HEK293T (cell line): Measurements from ENCODE around the gene LRP11.

Experiments used
- CTCF ChIA-PET: fragments of 350-600 bp; formaldehyde crosslinking; extraction: SDS; loops from one replicate; lab custom pipeline; 2021; ENCODE audit warnings: antibody characterized with exemption, inconsistent platforms; lab: Yijun Ruan, JAX
- POLR2A ChIA-PET: fragments of 350-600 bp; formaldehyde crosslinking; extraction: SDS; loops from one replicate; lab custom pipeline; 2020; ENCODE audit warnings: antibody characterized with exemption, inconsistent platforms; lab: Yijun Ruan, JAX
- DNase-seq: peaks from one replicate; pipeline ENCODE4 v3.0.0; 2012; ENCODE audit warnings: mixed read lengths; ENCODE audit errors: extremely low spot score
- ARNT ChIP-seq: fragments of 450-650 bp; IDR thresholded peaks from 2 replicates; pipeline ENCODE4 v1.6.1; 2017; ENCODE audit warnings: mild to moderate bottlenecking
- BHLHE40 ChIP-seq: fragments of 450-650 bp; IDR thresholded peaks from 2 replicates; pipeline ENCODE4 v1.6.1; 2016; ENCODE audit warnings: mild to moderate bottlenecking, moderate library complexity, borderline replicate concordance
- CTBP1 ChIP-seq: fragments of 450-650 bp; IDR thresholded peaks from 2 replicates; pipeline ENCODE4 v1.6.1; 2016; ENCODE audit warnings: borderline replicate concordance
- ELF4 ChIP-seq: fragments of 450-650 bp; IDR thresholded peaks from 2 replicates; pipeline ENCODE4 v1.6.1; 2017; ENCODE audit warnings: antibody characterized with exemption
- FOXA1 ChIP-seq: fragments of 450-650 bp; IDR thresholded peaks from 2 replicates; pipeline ENCODE4 v1.6.1; 2016; ENCODE audit warnings: mild to moderate bottlenecking
- FOXK2 ChIP-seq: fragments of 450-650 bp; IDR thresholded peaks from 2 replicates; pipeline ENCODE4 v1.6.1; 2016; ENCODE audit warnings: mild to moderate bottlenecking
- FOXM1 ChIP-seq: fragments of 450-650 bp; IDR thresholded peaks from 2 replicates; pipeline ENCODE4 v1.6.1; 2017; ENCODE audit warnings: mild to moderate bottlenecking, borderline replicate concordance
- HDGF ChIP-seq: fragments of 450-650 bp; IDR thresholded peaks from 2 replicates; pipeline ENCODE4 v1.6.1; 2017; ENCODE audit warnings: antibody characterized with exemption, borderline replicate concordance
- L3MBTL2 ChIP-seq: fragments of 450-650 bp; conservative IDR thresholded peaks from 2 replicates; pipeline ENCODE4 v1.6.1; 2016; ENCODE audit warnings: mild to moderate bottlenecking
- LEF1 ChIP-seq: fragments of 450-650 bp; IDR thresholded peaks from 2 replicates; pipeline ENCODE4 v1.6.1; 2017; ENCODE audit warnings: mild to moderate bottlenecking, borderline replicate concordance
- NFRKB ChIP-seq: fragments of 450-650 bp; IDR thresholded peaks from 2 replicates; pipeline ENCODE4 v1.6.1; 2016; ENCODE audit warnings: mild to moderate bottlenecking, moderate library complexity
- SP1 ChIP-seq: fragments of 450-650 bp; IDR thresholded peaks from 2 replicates; pipeline ENCODE4 v1.6.1; 2017
- SUZ12 ChIP-seq: fragments of 450-650 bp; IDR thresholded peaks from 2 replicates; pipeline ENCODE4 v1.6.1; 2016; ENCODE audit warnings: mild to moderate bottlenecking
- TARDBP ChIP-seq: fragments of 450-650 bp; IDR thresholded peaks from 2 replicates; pipeline ENCODE4 v1.6.1; 2016
- ZNF384 ChIP-seq: fragments of 450-650 bp; IDR thresholded peaks from 2 replicates; pipeline ENCODE4 v1.6.1; 2016
- TF ChIP-seq, protein P1 (sequence below): fragments of 450-650 bp; IDR thresholded peaks from 2 replicates; pipeline ENCODE4 v1.6.1; 2016

LRP11 gene

DNA sequence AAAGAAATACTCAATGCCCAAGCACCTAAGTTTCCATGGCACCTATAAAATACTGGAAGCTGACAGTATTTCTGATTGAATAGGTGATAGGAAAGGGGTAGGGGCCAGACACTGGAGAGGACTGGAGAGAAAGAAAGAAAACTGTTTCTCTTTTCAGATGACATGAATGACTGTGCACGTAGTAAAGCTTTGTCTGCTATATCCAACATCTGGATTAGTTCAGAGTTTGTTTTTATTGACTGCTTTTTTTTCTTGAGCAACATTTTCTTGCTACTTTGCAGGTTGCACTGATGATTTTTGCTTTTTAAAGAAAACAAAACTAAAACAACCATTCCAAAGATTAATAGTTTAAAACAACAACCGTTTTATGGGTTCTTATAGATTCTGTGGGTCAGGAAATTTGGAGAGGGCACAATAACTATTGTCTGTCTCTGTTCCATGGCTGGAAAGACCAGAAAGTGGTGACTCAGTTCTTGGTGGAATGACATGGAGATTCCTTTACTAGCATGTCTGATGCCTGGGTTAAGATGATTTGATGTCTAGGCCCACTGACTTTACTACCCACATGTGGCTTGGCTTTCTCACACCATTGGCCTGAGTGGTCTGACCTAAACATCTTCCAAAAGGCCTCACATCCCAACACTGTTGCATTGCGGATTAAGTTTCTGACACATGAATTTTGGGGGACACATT is 12.2 kb upstream of the LRP11 start:
- ChIA-PET POLR2A (no interaction called here), CTCF (no interaction called here)
- no peak for DNase-seq
- TF ChIP-seq HDGF (no peak), FOXA1 (no peak)

GRCh38 chr6:149872233-149872632 is 8.1 kb upstream of the LRP11 start:
- ChIA-PET POLR2A (no interaction called here), CTCF (no interaction called here)
- no peak for DNase-seq
- no peak for TF ChIP-seq FOXM1
- no peak for TF ChIP-seq LEF1
- no peak for TF ChIP-seq SUZ12
- TF ChIP-seq, protein P1, sequence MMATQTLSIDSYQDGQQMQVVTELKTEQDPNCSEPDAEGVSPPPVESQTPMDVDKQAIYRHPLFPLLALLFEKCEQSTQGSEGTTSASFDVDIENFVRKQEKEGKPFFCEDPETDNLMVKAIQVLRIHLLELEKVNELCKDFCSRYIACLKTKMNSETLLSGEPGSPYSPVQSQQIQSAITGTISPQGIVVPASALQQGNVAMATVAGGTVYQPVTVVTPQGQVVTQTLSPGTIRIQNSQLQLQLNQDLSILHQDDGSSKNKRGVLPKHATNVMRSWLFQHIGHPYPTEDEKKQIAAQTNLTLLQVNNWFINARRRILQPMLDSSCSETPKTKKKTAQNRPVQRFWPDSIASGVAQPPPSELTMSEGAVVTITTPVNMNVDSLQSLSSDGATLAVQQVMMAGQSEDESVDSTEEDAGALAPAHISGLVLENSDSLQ = no peak
- no peak for TF ChIP-seq ELF4
- no peak for TF ChIP-seq BHLHE40
- no peak for TF ChIP-seq ARNT
- TF ChIP-seq L3MBTL2 = no peak
- no peak for TF ChIP-seq FOXK2
- TF ChIP-seq ZNF384 = no peak
- TF ChIP-seq NFRKB = no peak
- TF ChIP-seq HDGF = no peak
- no peak for TF ChIP-seq SP1

GRCh38 chr6:149871182-149871581 is 7.0 kb upstream of the LRP11 start:
- CTCF ChIA-PET = interaction anchor here (1.0 kb wide), 1 partner anchor 9 kb away, joined by 3 read pairs; no protein-coding TSS in a partner anchor
- no peak for DNase-seq
- no peak for TF ChIP-seq FOXA1
- TF ChIP-seq ELF4 = no peak
- POLR2A ChIA-PET = no interaction called here

DNA sequence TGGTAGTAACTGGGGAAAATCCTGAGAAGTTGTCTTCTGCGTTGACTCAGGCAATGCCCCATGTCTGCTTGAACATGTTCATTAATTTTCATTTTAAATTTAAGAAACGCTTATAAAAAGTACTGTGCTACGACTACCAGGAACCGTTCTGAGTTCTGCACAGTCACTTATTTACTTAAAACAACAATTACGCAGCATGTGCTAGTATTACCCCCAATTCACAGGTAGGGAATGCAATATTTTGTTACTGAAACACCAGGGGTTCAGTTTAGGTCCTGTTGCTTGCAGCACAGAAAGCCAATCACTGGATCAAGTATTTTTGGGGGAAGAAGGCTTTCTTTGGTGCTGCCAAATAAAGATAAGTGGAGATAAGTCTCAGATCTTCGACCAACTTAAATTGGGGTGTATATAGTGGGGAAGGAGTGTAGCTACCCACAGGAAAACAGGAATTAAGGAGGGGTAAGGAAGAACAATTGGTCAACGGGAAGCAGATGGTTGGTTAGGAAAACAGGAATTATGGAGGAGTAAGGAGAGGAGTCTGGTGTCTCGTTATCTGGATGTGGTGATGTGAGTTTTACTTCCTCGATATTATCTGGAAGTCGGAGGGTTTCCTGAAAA is 5.2 kb upstream of the LRP11 start:
- POLR2A ChIA-PET = interaction anchor here (1.0 kb wide), 2 partner anchors 11 to 13 kb away, joined by 3 to 4 read pairs; no protein-coding TSS in a partner anchor
- CTCF ChIA-PET = interaction anchor here (1.1 kb wide), 1 partner anchor 29 kb away, joined by 3 read pairs; no protein-coding TSS in a partner anchor
- TF ChIP-seq ARNT (no peak), FOXK2 (no peak), FOXM1 (no peak), SUZ12 (no peak), BHLHE40 (no peak), HDGF (no peak), SP1 (no peak), CTBP1 (no peak), TARDBP (no peak), LEF1 (no peak), ELF4 (no peak), NFRKB (no peak), L3MBTL2 (no peak), ZNF384 (no peak), FOXA1 (no peak)
- TF ChIP-seq, protein P1 = no peak
- no peak for DNase-seq

- DNase-seq = no peak
- ChIA-PET CTCF (interaction anchor here (1.1 kb wide), 1 partner anchor 27 kb away, joined by 3 read pairs; no protein-coding TSS in a partner anchor), POLR2A (no interaction called here)
- no peak for TF ChIP-seq SUZ12
These were observed 3.9 kb upstream of the LRP11 start for GRCh38 chr6:149867876-149868640.

- no peak for TF ChIP-seq BHLHE40
- TF ChIP-seq L3MBTL2 = peak; percentile 83
- CTCF ChIA-PET = interaction anchor here (1.8 kb wide), 1 partner anchor 24 kb away, joined by 6 read pairs; no protein-coding TSS in a partner anchor
- POLR2A ChIA-PET = no interaction called here
- peak; percentile 71 for DNase-seq
These were observed 698 bp upstream of the LRP11 start for GRCh38 chr6:149864578-149865535.
